GM12873 (cell line): Measurements from ENCODE around the gene ZC2HC1B.

Experiments used
- CTCF ChIP-seq: IDR thresholded peaks from 2 replicates; pipeline ENCODE4 v1.5.1; 2012; ENCODE audit warnings: low read depth, mild to moderate bottlenecking, moderate library complexity, low read length, control low read depth; ENCODE audit not compliant: insufficient read depth; ENCODE audit errors: missing control alignments

Gene ZC2HC1B

DNA sequence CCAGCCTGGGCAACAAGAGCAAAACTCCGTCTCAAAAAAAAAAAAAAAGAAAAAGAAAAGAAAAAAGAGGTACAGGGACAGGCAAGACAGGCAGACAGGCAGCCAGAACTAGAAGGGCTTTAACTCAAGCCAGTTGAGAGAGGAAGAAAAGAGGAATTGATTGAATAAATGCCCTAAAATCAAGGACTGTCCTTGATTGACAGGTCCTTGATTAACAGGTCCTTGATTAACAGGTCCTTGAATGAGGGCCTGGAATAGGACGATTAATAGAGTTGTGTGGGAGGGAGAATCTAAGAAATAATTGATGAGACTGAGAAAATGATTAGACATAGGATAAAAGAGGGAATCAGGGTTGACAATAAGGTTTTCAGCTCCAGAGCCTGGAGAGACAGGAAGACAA is 36.1 kb downstream of the ZC2HC1B start:
- TF ChIP-seq CTCF: no peak

GRCh38 chr6:143901885-143902750 is 37.8 kb downstream of the ZC2HC1B start:
- no peak for TF ChIP-seq CTCF

DNA sequence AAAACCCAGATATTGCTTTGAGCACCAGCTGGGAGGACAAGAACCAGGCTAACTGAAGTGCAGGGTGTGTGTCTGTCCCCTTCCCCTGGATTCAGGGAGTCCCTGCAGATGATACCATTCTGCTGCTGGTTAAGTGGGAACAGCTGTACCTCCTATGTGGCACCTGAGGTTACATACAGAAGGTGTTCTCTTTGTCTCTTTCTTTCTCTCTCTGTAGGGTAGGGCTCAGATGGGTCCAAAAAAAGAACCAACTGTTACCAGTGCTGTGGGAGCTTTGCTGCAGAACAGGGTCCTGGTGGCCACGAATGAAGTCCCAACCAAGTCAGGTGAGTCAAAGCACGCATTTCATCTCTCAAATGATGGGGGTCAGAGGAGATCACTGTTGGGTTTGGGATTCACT is 38.6 kb downstream of the ZC2HC1B start:
- no peak for TF ChIP-seq CTCF

DNA sequence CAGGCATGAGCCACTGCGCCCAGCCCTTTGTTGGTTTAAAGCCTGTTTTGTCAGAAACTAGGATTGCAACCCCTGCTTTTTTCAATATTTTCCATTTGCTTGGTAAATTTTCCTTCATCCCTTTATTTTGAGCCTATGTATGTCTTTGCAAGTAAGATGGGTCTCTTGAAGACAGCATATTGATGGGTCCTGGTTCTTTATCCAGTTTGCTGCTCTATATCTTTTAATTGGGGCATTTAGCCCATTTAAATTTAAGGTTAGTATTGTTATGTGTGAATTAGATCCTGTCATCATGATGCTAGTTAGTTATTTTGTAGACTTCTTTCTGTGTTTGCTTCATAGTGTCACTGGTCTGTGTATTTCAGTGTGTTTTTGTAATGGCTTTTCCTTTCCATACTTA is 46.8 kb downstream of the ZC2HC1B start:
- TF ChIP-seq CTCF: no peak

DNA sequence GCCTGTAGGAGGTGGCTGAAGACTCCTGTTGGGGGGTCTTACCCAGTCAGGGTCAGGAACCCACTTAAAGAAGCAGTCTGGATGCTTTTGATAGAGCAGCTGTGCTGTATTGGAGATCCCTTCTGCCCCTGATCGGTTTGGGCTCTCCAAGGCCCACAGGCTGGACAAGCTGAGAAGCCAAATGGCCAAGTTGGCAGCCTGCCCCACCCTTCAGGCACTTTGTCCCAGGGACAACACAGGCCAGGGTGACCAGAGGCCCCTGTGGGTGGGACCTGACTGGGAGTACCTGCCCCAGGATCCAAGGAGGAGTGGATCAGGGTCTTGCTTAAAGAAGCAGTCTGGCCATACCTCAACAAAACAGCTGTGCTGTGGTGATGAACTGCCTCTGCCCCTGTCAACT is 48.4 kb downstream of the ZC2HC1B start:
- no peak for TF ChIP-seq CTCF

DNA sequence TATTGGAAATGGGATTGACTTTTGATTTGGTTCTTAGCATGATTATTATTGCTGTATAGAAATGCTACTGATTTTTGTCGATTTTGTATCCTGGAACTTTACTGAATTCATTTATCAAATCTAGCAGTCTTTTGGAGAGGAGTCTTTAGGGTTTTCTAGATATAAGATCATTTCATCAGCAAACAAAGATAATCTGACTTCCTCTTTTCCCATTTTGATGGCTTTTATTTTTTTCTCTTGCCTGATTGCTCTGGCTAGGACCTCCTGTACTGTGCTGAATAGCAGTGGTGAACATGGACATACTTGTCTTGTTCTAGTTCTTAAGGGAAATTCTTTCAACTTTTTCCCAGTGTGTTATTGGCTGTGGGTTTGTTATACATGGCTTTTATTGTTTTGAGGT is 64.6 kb downstream of the ZC2HC1B start:
- no peak for TF ChIP-seq CTCF

DNA sequence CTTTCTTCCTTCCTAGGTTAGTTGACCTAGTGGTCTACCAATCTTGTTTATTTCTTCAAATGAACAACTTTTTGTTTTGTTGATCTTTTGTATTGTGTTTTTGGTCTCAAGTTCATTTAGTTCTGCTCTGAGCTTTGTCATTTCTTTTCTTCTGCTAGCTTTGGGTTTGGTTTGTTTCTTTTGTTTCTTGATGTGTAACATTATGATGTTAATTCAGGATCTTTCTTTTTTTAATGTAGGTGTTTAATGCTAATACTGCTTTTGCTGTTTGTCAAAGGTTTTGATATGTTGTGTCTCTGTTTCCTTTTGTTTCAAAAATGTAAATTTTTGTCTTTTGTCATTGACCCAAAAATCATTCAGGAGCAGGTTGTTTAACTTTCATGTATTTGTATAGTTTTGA is 65.7 kb downstream of the ZC2HC1B start:
- TF ChIP-seq CTCF: no peak
